Measurements from ENCODE around the gene NHS.
A peak's percentile ranks its signal among the peaks of the same experiment; 100 is the strongest.

Gene NHS

DNA sequence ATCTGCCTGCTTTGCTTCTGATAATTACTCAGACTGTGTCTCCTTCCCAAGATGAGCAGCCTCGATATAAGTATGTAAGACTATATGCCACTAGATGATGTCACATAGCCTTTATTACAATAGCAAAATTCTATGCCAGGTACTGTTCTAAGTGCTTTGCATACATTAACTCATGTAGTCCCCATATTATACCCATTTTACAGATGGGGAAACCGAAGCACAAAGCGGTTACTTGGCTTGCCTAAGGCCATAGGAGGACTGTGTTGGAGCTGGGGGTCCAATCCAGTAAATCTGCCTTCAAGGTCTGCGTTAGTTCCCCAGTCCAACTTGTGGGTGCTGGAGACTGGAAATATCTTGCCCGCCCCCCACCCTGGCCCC is 361.5 kb downstream of the NHS start:
- no peak for DNase-seq (ENCODE audit: low read depth)

GRCh38 chrX:17736856-17737709 is 362.1 kb downstream of the NHS start, which contains the start of gene SCML1:
SCML1 (plus strand) TSS chrX:17737493; CDS start chrX:17744187, 6,694 bp downstream.
- DNase-seq (ENCODE audit: low read depth), result peak; percentile 83

DNA sequence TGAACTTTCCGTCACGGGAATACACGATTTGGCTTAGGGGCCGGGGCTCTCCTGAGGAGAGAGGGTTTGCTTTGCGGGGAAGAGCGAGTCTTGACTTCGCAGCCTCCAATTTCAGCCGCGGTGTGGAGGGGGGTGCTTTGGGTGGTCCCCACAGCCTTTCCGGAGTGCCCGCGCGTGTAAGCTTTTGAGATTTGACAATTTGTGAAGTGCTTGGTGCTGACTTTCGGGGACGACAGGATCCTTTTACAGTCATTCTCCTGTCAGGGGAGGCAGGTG is 362.6 kb downstream of the NHS start:
- peak; percentile 5 for DNase-seq (ENCODE audit: low read depth)

DNA sequence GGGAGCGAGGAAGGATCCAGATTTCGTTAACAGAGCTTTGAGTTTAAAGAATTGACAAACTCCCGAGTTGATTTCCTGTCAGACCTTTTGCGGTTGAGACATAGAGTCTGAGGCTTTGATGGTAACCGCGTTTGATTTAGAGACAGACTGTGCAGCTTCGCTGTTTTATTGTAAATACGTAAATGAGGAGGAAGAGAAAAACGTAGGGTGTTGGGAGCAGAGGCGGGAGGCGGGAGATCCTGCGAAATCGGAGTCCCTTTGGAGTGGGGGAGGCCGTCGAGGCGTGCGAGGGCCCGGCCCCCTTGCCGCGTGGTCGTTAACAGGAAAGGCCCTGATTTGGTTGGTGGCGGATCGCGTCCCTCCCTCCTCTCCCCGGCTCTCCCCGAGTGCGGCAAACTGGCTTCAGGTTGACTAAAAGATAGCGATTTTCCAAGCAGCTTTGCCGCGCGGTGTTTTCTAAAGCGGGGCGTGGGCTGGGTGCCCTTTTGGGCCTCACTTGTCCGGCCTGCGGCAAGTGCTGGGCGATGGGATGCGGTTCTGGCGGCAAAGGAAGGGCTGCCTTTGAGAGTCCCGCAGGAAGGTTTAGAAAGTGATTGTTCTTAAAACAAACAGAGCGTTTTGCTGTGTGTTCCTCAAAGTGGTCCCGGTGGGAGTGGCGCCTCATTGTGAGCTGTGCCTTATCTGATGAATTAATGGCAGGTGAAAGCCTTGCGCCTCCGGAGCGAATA is 363.1 kb downstream of the NHS start:
- DNase-seq (ENCODE audit: low read depth), result peak; percentile 7

DNA sequence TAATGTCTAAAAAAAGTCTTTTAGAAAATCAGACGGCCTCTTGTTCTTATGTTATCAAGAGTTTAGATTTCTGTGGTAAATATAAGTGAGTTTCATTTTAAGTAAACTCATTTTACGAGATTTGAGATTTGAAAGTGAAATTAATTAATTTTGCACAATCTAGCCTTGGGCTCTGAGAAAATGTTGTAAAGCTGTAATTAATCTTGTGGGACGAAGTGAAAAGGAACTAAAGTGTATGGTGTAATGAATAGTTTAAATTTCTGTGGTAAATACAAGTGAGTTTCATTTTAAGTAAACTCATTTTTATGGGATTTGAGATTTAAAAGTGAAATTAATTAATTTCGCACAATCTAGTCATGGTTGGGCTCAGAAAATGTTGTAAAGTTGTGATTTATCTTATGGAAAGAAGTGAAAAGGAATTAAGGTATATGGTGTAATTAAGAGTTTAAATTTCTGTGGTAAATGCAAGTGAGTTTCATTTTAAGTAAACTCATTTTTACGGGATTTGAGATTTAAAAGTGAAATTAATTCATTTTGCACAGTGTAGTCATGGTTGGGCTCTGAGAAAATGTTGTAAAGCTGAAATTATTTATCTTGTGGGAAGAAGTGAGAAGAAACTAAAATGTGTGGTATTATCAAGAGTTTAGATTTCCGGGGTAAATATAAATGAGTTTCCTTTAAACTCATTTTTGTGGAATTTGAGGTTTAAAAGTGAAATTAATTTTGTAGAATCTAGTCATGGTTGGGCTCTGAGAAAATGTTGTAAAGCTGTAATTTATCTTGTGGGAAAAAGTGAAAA is 363.9 kb downstream of the NHS start:
- no peak for DNase-seq (ENCODE audit: low read depth)

DNA sequence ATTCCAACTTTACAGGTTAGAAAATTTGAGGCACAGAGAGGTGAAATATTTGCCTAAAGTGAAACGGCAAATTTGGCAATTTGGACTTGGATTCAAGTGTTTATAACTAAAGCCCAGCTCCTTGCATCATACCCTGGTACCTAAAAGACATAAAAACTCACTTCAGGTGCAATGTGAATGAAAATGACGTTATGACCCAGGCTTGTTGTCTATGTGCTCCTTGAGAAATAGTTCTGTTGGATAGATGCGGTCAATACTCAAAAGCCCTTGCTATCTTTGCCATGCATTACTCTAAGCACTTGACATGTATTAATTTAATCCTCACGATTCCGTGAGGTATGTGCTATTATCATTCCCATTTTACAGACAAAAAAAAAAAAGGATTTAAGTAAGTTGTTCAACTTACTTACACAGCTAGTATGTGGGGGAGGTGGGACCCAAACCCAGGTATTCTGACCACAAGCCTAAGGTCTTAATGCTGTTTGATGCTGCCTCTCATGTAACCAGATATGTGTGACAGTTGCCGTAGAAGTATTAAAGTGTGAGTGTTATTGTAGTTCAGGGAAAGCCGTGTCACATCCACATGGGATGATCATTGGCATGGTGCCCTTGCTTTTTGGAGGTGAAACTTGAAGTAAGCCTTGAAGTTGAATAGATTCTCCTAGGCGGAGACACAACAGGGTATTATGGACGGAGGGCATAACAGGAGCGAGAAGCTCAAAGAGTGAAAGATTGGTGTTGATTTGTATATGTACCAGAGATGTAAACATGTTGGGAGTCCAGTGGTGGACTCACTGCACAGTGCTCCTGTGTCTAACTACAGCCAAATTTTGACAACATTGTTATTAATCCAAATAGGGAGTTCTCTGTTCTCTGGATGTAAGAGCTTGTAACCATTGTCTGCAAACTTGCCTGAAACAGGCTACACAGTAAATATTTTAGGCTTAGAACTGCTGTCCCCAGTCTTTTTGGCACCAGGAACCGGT is 365.4 kb downstream of the NHS start:
- no peak for DNase-seq (ENCODE audit: low read depth)

- no peak for DNase-seq (ENCODE audit: low read depth)
These were observed 366.1 kb downstream of the NHS start for GRCh38 chrX:17741123-17741511.

DNA sequence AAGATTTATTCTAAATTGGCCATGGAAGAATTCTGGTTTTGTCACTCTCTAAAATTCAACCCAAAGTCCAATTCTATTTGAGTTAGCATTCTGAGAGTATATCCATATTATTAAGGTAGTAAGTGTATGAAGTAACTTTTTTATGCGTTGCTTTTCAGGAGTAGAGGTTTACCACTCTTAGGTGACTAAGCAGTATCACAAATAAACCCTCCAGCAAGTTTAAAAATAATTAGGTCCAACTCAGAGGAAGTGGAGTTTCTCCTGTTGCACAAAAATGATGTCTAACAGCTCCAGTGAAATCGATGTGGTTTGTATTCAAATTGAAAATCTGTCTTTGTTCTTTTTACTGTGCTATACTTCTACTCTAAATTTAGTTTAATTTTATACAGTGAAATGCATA is 368.9 kb downstream of the NHS start:
- DNase-seq (ENCODE audit: low read depth), result no peak

- DNase-seq (ENCODE audit: low read depth), result no peak
These were observed 370.0 kb downstream of the NHS start for GRCh38 chrX:17744896-17745523.

- DNase-seq (ENCODE audit: low read depth), result no peak
These were observed 372.7 kb downstream of the NHS start for GRCh38 chrX:17747692-17748091.

DNA sequence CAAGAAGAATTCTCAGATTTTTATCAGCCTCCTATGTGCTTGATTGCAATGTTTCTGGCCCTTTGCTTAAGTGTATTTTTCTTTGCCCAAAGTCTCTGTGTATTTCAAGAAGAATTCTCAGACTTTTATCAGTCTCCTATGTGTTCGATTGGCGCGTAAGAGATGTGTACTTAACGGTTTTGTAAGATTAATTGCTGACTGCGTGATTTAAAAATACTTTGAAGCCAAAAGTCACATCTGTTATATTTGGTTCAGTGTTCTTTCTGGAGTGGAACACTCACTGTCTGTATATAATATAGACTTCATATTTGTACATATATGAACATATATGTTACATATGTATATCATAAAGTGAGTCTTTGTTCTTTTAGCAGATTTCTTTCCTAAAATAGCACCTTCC is 373.7 kb downstream of the NHS start:
- no peak for DNase-seq (ENCODE audit: low read depth)

DNA sequence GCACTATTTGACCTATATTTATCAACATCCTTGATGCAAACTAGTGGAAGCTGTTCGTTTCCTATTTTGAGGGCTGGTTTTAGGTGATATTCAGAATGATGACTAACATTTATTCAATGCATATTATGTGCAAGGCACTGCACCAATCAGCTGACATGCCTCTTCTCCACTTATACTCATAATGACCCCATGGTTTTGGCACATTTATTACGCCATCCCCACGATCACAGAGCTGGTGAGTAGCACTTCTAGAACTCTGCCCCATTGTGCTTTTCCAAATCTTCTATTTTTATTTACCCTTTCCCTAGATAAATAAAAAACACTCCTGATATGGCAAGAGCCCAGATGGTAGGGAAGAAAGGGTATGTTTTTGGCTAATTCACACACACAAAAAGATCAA is 375.4 kb downstream of the NHS start:
- DNase-seq (ENCODE audit: low read depth), result no peak

DNA sequence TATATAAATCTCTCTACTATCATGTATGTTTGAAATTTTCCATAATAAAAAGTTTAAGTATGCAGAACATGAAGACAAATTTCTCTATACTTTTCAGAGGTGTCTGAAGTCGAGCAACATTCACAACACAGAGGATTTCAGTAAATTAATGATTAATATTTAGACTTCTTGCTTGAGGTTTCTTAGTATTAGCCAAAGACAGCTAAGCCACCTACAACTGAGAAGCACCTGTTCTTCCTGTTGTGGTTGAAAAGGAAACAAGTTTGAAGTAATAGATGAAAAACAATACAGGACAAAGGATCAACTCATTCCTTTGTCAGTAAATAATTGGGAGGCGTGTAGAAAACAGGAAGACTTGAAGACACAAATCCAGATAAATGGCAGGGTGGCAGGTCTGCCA is 383.4 kb downstream of the NHS start:
- DNase-seq (ENCODE audit: low read depth), result no peak

DNA sequence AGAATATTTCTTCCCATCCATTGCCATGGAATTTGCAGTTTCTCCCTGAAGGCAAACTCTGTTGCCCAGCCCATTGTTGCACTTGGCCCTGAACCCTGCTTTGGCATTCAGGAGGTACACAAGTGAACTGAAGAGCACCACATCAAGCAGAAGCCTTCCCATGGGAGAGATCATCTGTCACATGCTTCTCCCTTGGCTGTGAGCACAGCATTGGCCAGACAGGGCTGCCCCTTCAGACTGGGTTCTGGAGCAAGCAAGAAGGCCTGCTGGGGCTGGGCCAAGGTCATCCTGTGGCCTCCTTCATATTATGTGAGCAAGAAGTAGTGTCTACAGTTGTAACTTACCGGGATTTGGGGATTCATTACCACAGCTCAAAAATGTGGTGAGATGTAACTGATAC is 385.0 kb downstream of the NHS start:
- DNase-seq (ENCODE audit: low read depth), result no peak

DNA sequence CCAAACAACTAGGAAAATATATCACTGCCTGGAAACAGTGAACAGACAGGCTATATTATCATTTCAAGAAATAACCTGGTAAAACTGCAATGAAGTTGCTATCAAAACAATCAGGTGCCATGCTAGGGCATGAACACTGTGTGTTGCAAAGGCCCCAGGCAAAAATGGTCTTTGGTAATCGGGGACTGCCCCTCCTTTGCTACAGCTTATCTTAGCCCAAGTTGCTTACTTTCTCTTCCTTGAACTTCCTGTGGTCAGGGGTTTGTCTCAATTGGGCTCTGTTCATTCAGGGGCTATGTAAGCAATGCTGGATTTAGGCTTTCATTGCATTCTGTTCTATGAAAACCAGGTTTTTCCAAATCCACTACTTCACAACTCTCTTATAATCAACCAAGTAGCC is 392.7 kb downstream of the NHS start:
- no peak for DNase-seq (ENCODE audit: low read depth)

- DNase-seq (ENCODE audit: low read depth), result no peak
These were observed 394.0 kb downstream of the NHS start for GRCh38 chrX:17768997-17769396.

- DNase-seq (ENCODE audit: low read depth), result no peak
These were observed 394.8 kb downstream of the NHS start for GRCh38 chrX:17769701-17770269.

- DNase-seq (ENCODE audit: low read depth), result no peak
These were observed 398.3 kb downstream of the NHS start for GRCh38 chrX:17773221-17773876.

- no peak for DNase-seq (ENCODE audit: low read depth)
These were observed 399.1 kb downstream of the NHS start for GRCh38 chrX:17774053-17774452.

GRCh38 chrX:17778997-17779396 is 404.0 kb downstream of the NHS start:
- no peak for DNase-seq (ENCODE audit: low read depth)

Data from activated T-cell treated with anti-CD3 and anti-CD28 coated beads for 24 hours (primary cell).